22Rv1 (cell line): ENCODE data around the gene KHNYN.

ENCODE experiments used
- ZFX ChIP-seq: fragments of 450-650 bp; IDR thresholded peaks from 2 replicates; pipeline ENCODE4 v1.6.1; 2017; ENCODE audit warnings: antibody characterized with exemption, borderline replicate concordance
- TF ChIP-seq, protein P1 (sequence below): fragments of 450-650 bp; IDR thresholded peaks from 2 replicates; pipeline ENCODE4 v1.5.1; 2017; ENCODE audit warnings: mild to moderate bottlenecking

DNA sequence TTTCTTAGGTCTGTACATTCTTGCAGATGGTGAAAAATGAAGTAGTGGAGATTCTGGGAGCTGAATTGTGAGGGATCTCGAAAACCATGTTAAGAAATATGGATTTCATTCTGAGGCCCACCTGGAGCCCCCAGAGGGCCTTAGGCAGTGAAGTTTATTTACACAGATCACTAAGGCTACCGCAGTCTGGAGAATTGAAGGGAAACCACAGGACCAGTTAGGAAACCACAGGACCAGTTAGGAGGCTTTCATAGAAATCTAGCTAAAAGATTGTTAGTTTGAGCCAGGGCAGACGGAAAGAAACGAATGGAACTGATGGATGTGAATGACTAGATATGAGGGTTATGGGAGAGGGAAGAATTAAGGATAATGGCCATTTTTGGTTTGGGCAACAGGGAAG is 7.5 kb upstream of the KHNYN start:
- TF ChIP-seq, protein P1, sequence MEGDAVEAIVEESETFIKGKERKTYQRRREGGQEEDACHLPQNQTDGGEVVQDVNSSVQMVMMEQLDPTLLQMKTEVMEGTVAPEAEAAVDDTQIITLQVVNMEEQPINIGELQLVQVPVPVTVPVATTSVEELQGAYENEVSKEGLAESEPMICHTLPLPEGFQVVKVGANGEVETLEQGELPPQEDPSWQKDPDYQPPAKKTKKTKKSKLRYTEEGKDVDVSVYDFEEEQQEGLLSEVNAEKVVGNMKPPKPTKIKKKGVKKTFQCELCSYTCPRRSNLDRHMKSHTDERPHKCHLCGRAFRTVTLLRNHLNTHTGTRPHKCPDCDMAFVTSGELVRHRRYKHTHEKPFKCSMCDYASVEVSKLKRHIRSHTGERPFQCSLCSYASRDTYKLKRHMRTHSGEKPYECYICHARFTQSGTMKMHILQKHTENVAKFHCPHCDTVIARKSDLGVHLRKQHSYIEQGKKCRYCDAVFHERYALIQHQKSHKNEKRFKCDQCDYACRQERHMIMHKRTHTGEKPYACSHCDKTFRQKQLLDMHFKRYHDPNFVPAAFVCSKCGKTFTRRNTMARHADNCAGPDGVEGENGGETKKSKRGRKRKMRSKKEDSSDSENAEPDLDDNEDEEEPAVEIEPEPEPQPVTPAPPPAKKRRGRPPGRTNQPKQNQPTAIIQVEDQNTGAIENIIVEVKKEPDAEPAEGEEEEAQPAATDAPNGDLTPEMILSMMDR: no peak
- TF ChIP-seq ZFX: no peak
